Measurements from ENCODE around the gene TSPAN16. TPM values are rescaled to one million over a fixed set of nuclear protein-coding genes. Genes with fewer than 3 reads are reported as not detected.
A peak's percentile ranks its signal among the peaks of the same experiment; 100 is the strongest.
"Not testable (repeated sequence)": the region's sequence is repeated elsewhere in the genome, so short reads cannot be mapped to it uniquely, and the experiment has no call there.

TSPAN16 gene
- total and polyA plus RNA-seq, 8 donors: 0.26 TPM; not detected in 7

DNA sequence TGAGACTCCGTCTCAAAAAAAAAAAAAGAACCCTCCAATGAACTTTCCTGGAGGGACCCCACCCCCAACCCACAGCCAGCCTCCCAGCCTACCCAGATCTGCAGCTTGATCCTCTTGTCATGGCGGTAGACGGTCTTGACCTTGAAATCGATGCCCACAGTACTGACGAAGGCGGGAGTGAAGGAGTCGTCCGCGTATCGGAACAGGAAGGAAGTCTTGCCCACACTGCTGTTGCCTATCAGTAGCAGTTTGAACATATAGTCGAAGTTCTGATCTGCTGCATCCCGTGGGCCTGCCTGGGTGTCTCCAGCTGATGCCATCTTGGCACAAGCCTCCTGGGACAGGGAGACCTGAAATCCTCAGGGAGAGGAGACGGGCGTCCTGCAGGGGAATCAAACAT, 41.1 kb downstream of the TSPAN16 start:
- Histone ChIP-seq H3K27me3 (no peaks in the 10 kb centered on the region), H3K9me3 (no peaks in the 10 kb centered on the region), H3K4me3 (peak overlapping the region in 1 of 2 donors; percentile 80), H3K4me1 (peaks cover 6 to 34% of the 10 kb centered on the region in 2 donors), H3K36me3 (peaks cover 0 to 53% of the 10 kb centered on the region in 2 donors), H3K27ac (peak overlapping the region in 1 of 2 donors; percentile 80)
- intact Hi-C loops (cut with DNase I): no loop called here
- TF ChIP-seq, protein P1, sequence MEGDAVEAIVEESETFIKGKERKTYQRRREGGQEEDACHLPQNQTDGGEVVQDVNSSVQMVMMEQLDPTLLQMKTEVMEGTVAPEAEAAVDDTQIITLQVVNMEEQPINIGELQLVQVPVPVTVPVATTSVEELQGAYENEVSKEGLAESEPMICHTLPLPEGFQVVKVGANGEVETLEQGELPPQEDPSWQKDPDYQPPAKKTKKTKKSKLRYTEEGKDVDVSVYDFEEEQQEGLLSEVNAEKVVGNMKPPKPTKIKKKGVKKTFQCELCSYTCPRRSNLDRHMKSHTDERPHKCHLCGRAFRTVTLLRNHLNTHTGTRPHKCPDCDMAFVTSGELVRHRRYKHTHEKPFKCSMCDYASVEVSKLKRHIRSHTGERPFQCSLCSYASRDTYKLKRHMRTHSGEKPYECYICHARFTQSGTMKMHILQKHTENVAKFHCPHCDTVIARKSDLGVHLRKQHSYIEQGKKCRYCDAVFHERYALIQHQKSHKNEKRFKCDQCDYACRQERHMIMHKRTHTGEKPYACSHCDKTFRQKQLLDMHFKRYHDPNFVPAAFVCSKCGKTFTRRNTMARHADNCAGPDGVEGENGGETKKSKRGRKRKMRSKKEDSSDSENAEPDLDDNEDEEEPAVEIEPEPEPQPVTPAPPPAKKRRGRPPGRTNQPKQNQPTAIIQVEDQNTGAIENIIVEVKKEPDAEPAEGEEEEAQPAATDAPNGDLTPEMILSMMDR (IDR thresholded peaks at IDR 0.05): no peak
- DNase-seq: no peak
- ATAC-seq: no peak

DNA sequence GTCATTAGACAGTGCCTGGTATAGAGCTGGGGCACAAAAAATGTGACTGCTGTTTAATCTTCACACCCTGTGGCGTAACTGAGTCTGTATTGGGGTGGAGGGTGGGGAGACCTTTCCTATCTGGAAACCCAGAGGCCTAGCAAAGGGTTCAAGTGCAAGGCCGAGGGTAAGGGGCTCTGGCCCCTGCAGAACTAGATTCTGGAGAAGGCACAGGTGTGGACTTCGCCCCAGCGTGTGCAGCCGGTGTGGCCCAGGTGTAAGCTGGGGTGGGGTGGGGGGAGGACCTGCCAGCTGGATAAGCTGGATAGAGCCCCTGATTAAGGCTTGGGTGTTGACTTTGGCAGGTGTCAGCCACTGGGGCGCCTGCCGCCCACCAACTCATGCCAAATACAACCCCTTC, 42.2 kb downstream of the TSPAN16 start:
- Histone ChIP-seq H3K4me3 (peak overlapping the region in 1 of 2 donors; percentile 80), H3K9me3 (no peaks in the 10 kb centered on the region), H3K4me1 (peaks cover 6 to 34% of the 10 kb centered on the region in 2 donors), H3K27me3 (no peaks in the 10 kb centered on the region), H3K36me3 (peaks cover 0 to 48% of the 10 kb centered on the region in 2 donors), H3K27ac (peak overlapping the region in 1 of 2 donors; percentile 80)
- intact Hi-C loops (cut with DNase I): no loop called here
- ATAC-seq (no peak), DNase-seq (no peak)
- TF ChIP-seq, protein P1 (IDR thresholded peaks at IDR 0.05): no peak

DNA sequence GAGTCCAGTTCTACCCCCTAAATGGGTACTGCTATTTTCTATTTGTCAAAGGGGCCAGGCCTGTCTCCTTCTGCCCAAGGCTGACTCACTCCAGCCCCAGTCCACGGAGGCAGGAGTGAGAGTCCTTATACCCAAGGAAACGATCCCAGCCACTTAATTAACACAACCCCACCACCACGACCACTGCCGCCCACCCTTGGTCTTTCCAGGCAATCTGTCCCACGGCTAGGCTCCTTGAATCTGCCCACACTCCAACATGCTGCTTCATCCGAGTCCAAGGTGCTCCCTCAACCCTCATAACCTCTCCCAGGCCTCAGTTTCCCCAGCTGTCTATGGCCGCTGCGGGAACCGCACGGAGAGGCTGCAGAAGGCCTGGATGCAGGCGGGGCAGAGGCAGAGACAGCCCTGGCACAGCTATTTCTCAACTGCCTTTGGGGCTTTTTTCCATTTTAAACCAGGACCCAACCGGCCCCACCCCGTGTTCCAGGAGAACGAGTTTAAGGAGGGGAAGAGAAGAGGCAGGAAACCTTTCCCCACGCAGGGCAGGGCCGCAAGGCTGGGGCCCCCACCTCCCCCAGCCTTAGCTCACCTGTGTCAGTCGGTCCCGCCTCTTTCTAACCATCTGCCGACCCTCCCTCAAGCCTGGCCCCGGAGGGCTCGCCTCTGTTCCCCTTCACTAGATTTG, 42.8 kb downstream of the TSPAN16 start:
- ATAC-seq (peak; percentile 71), DNase-seq (no peak)
- Histone ChIP-seq H3K4me1 (peaks cover 6 to 40% of the 10 kb centered on the region in 2 donors), H3K4me3 (peak overlapping the region; percentile 72 to 80), H3K27me3 (no peaks in the 10 kb centered on the region), H3K27ac (peak overlapping the region; percentile 65 to 80), H3K9me3 (no peaks in the 10 kb centered on the region), H3K36me3 (peaks cover 0 to 42% of the 10 kb centered on the region in 2 donors)
- intact Hi-C loops (cut with DNase I): no loop called here
- TF ChIP-seq, protein P1 (IDR thresholded peaks at IDR 0.05): no peak

DNA sequence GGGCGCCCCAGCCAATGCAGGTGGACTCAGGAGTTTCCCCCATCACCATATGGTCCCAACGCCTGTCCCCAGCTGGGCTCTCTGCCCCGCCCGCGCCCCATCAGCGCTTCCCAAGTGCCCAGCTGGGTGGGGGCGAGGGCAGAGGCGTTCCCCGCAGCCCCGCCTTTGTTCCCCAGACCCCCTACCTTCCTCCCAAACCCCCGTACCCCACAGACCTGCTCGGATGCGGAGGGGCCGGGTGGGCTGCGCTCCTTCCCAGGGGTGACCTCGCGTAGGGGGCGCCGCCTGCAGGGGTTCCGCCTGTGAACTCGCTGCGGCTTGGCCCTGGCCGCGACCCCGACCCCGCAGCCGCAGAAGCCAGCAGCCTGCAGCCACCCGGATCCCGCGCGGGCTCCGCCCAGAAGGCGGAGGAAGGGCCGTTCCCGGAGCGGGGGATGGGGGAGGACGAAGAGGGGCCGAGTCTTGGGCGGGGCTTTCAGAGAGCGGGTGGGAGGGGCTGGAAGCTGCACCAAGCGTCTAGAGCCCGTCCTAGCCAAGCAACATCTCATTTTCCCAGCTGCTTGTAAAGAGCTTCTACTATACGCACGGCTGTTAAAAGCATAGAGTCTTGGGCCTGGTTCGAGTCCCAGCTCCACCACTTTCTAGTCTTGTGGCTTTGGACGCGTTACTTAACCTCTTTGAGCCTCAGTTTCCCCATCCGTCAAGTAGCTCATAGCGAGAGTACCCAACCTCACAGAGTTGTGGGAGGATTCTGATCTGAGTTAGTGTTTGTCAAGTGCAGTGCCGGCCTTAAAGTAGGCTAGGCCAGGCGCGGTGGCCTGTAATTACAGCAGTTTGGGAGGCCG, 43.5 kb downstream of the TSPAN16 start, which contains the start of gene RAB3D:
Gene RAB3D (minus strand): TSS at position 404 of the 845 bp plus-strand sequence. CDS start 2,258 bp downstream, outside the sequence.
- intact Hi-C loops (cut with DNase I): no loop called here
- TF ChIP-seq, protein P1 (IDR thresholded peaks at IDR 0.05): no peak
- ATAC-seq (peak; percentile 98), DNase-seq (peak; percentile 88 to 99 (median 96))
- peak within 1 kb of the TSS; percentile 65 to 80 for H3K27ac ChIP-seq
- H3K27me3 ChIP-seq: no peaks in the 10 kb centered on the region
- H3K4me3 ChIP-seq: peak within 1 kb of the TSS; percentile 72 to 80
- H3K4me1 ChIP-seq: peaks cover 10 to 48% of the 10 kb centered on the region in 2 donors
- H3K36me3 ChIP-seq: peaks cover 0 to 34% of the 10 kb centered on the region in 2 donors
- no peaks in the 10 kb centered on the region for H3K9me3 ChIP-seq

DNA sequence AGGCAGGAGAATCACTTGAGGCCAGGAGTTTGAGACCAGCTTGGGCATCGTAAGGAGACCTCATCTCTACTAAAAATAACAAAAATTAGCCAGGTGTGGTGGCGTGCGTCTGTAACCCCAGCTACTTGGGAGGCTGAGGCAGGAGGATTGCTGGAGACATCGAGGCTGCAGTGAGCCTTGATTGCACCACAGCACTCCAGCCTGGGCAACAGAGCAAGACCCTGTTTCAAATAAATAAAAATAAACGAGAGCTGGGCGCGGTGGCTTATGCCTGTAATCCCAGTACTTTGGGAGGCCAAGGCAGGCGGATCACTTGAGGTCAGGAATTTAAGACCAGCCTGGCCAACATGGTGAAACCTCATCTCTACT, 44.1 kb downstream of the TSPAN16 start:
- Histone ChIP-seq H3K36me3 (peaks cover 0 to 28% of the 10 kb centered on the region in 2 donors), H3K4me1 (peaks cover 16 to 54% of the 10 kb centered on the region in 2 donors), H3K4me3 (peak overlapping the region; percentile 72 to 80), H3K27ac (peak overlapping the region in 1 of 2 donors; percentile 80)
- intact Hi-C loops (cut with DNase I); ATAC-seq; H3K27me3 ChIP-seq; H3K9me3 ChIP-seq; DNase-seq: not testable (repeated sequence)
